Right cardiac atrium (tissue), 5 donors: Measurements from ENCODE around the gene SPECC1L. TPM values are rescaled to one million over a fixed set of nuclear protein-coding genes. Genes with fewer than 3 reads are reported as not detected.

ENCODE experiments used
- ATAC-seq, 2 donors: fragments of 200-7000 bp; cut with Tn5 transposase; one replicate each; pipeline versions ENCODE4 v1.8.0 to v1.9.1; 2020; ENCODE audit warnings: moderate library complexity in 2 of 2, mild to moderate bottlenecking in 1 of 2
- DNase-seq, 3 donors: peaks; one replicate each; pipeline ENCODE4 v3.0.0-alpha.2; 2020
- H3K27ac ChIP-seq: one replicate; pipeline ENCODE4 v1.5.1; 2013; ENCODE audit warnings: mild to moderate bottlenecking, low read length, control low read depth, moderate library complexity
- H3K27me3 ChIP-seq: one replicate; pipeline ENCODE4 v1.6.1; 2013; ENCODE audit not compliant: control insufficient read depth, insufficient read depth
- H3K4me1 ChIP-seq: one replicate; pipeline ENCODE4 v1.6.1; 2013; ENCODE audit warnings: low read length; ENCODE audit not compliant: control insufficient read depth, insufficient read depth
- H3K4me3 ChIP-seq: one replicate; pipeline ENCODE4 v1.5.1; 2013; ENCODE audit warnings: low read length, control low read depth
- H3K9me3 ChIP-seq: one replicate; pipeline ENCODE4 v1.6.1; 2013; ENCODE audit warnings: low read length; ENCODE audit not compliant: control insufficient read depth
- WGBS: extraction: QIAGEN DNeasy Blood & Tissue Kit; methylation state at CpG from one replicate; pipeline ENCODE4 v1.1.7; 2013; 5-methylcytosine and 5-hydroxymethylcytosine counted together
- intact Hi-C, 4 donors: fragments of 100-400 bp; cut with DNase I; formaldehyde crosslinking; loops; one replicate each; pipeline versions ENCODE4 v1.11.0 to v1.14.0; 2022 to 2023
- polyA plus RNA-seq: library from polyadenylated mRNA; stranded (reverse); fragments of 200-250 nt; gene quantifications from one replicate; pipeline ENCODE4 v1.2.3, GENCODE V29; 2013
- total RNA-seq, 4 donors: library from RNA; stranded (reverse); fragmentation: NEBNext Ultra II Directional; extraction: Animal tissue kit (Norgen Biotek cat#: 25700); gene quantifications; one replicate each; pipeline ENCODE4 v1.2.1, GENCODE V29; 2021
- donor health status: healthy with polysubstance abuse.
- donor health status: DM: no; HTN: yes; CAD: no.
- donor health status: DM: no; HTN: no; CAD: no.
- donor health status: DM: no; HTN: yes; CAD: no; lungs with severe emphysema.
- donor health status: DM: yes; HTN: yes; CAD: no.

The SPECC1L gene
- total and polyA plus RNA-seq, 5 donors = 16.9 to 76.1 (median 67.9) TPM

DNA sequence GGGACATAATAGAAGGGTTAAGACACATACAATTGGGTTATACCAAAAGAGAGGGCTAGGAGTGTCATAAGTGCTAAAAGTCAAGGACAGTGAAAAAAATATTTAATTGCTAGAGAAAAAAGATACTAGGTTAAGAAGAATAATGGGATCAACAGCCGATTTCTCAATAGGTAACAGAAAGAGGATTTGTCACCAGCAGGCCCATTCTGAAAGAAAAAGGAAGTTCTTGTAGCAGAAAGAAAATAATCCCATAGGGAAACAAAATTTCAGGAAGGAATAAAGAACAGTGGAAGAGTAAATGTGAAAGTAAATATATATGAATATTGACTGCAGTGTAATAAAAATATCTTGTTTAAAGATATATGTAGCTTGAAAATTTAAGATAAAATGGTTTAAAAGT is 113.5 kb downstream of the SPECC1L start:
- Histone ChIP-seq H3K4me3 (no peak overlapping the region), H3K27me3 (no peaks in the 10 kb centered on the region), H3K4me1 (no peaks in the 10 kb centered on the region), H3K27ac (no peak overlapping the region), H3K9me3 (no peaks in the 10 kb centered on the region)
- intact Hi-C loops = no loop called here
- ATAC-seq (no peak), DNase-seq (no peak)
- 70% methylated on average over 1 of the region's 1 CpG for WGBS

DNA sequence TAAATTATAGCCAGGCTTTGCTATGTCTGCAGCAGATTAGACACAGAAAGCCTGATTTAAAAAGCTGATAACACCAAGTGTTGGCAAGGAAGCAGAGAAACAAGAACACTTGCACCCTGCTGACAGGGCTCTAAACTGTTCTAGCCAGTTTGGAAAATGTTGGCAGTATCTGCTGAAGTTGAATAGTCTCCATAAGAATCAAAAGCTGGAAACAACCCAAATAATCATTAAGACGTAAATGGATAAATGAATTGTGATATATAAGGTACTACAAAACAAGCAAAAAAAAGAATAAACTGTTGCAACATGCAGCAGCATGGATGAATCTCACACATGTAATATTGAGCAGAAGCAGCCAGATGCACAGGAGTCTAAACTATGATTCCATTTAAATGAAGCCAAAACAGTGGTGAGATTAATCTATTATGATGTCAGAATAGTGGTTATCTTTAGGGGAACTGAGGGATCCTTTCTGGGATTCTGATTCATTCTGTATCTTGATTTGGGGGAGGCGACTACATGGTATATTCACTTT is 116.4 kb downstream of the SPECC1L start:
- DNase-seq (no peak), ATAC-seq (no peak)
- WGBS = 56% methylated on average over 2 of the region's 2 CpGs
- H3K4me1 ChIP-seq = peaks cover 6% of the 10 kb centered on the region
- H3K27me3 ChIP-seq = no peaks in the 10 kb centered on the region
- H3K27ac ChIP-seq = no peak overlapping the region
- intact Hi-C loops = no loop called here
- H3K9me3 ChIP-seq = no peaks in the 10 kb centered on the region
- H3K4me3 ChIP-seq = no peak overlapping the region

GRCh38 chr22:24389680-24390079 is 119.0 kb downstream of the SPECC1L start:
- Histone ChIP-seq H3K4me1 (peaks cover 9% of the 10 kb centered on the region), H3K27ac (no peak overlapping the region), H3K9me3 (no peaks in the 10 kb centered on the region), H3K27me3 (no peaks in the 10 kb centered on the region), H3K4me3 (no peak overlapping the region)
- intact Hi-C loops = no loop called here
- ATAC-seq (no peak), DNase-seq (no peak)
- 69% methylated on average over 1 of the region's 1 CpG for WGBS

DNA sequence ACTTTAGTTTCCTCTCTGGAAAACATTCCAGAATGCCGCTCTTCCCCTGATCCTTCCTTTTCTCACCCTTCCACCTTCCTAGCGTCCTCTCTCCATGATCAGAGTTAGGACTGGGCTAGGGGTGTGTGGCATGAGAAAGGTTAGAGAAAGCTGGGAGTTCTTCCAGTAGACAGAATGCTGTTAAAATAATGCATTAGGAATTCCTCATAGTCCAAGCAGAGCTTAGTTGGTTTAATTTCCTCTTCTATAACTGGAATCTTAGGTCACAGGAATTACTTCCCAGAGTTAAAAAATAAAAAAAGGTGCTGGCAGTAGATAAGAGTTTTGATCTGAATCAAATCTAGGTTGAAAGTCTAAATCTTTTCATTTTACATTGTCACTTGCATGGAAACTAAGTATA is 119.5 kb downstream of the SPECC1L start:
- peaks cover 9% of the 10 kb centered on the region for H3K4me1 ChIP-seq
- no peaks in the 10 kb centered on the region for H3K27me3 ChIP-seq
- ATAC-seq (peak in 1 of 2 donors; percentile 38), DNase-seq (no peak)
- H3K27ac ChIP-seq = peak overlapping the region; percentile 84
- H3K4me3 ChIP-seq = no peak overlapping the region
- 81% methylated on average over 2 of the region's 2 CpGs for WGBS
- intact Hi-C loops = no loop called here
- H3K9me3 ChIP-seq = no peaks in the 10 kb centered on the region

- ATAC-seq (peak; percentile 68 to 69), DNase-seq (peak in 1 of 3 donors; percentile 65)
- Histone ChIP-seq H3K27ac (no peak overlapping the region), H3K9me3 (no peaks in the 10 kb centered on the region), H3K4me3 (no peak overlapping the region), H3K4me1 (peaks cover 9% of the 10 kb centered on the region), H3K27me3 (no peaks in the 10 kb centered on the region)
- 31% methylated on average over 7 of the region's 7 CpGs for WGBS
- intact Hi-C loops = no loop called here
Measured at GRCh38 chr22:24390576-24390975, 119.9 kb downstream of the SPECC1L start.

DNA sequence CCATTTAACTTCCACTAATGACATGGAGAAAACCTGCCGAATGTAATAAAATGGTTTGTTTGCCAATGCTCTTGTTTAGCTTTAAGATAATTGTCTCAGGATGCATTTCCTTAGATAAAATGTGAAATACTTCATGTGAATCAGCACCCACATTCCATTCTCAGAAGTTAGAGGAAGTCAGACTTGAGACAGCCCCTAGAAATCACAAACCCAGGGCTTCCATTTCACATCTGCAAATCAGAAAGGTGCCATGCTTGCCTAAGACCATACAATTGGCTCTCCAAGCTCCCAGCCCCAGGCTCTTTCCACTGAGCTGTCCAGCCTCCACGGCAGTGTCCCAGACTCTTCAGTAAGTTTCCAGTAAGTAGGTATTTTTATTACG is 121.2 kb downstream of the SPECC1L start:
- Histone ChIP-seq H3K4me3 (no peak overlapping the region), H3K4me1 (peaks cover 9% of the 10 kb centered on the region), H3K27me3 (no peaks in the 10 kb centered on the region), H3K27ac (peak overlapping the region; percentile 70), H3K9me3 (no peaks in the 10 kb centered on the region)
- ATAC-seq (peak in 1 of 2 donors; percentile 61), DNase-seq (no peak)
- WGBS = 68% methylated on average over 3 of the region's 3 CpGs
- intact Hi-C loops = no loop called here

- peak in 1 of 2 donors; percentile 36 for ATAC-seq
- no peak for DNase-seq
- H3K9me3 ChIP-seq = no peaks in the 10 kb centered on the region
- intact Hi-C loops = no loop called here
- H3K27ac ChIP-seq = peak overlapping the region; percentile 70
- no peak overlapping the region for H3K4me3 ChIP-seq
- peaks cover 9% of the 10 kb centered on the region for H3K4me1 ChIP-seq
- WGBS = 71% methylated on average over 4 of the region's 4 CpGs
- H3K27me3 ChIP-seq = no peaks in the 10 kb centered on the region
Measured at GRCh38 chr22:24392218-24392931, 121.7 kb downstream of the SPECC1L start.

- H3K27me3 ChIP-seq = no peaks in the 10 kb centered on the region
- DNase-seq = no peak
- H3K27ac ChIP-seq = no peak overlapping the region
- ATAC-seq = no peak
- 94% methylated on average over 2 of the region's 2 CpGs for WGBS
- H3K4me3 ChIP-seq = no peak overlapping the region
- H3K9me3 ChIP-seq = no peaks in the 10 kb centered on the region
- H3K4me1 ChIP-seq = peaks cover 9% of the 10 kb centered on the region
- intact Hi-C loops = no loop called here
Measured at GRCh38 chr22:24393012-24393559, 122.5 kb downstream of the SPECC1L start.

DNA sequence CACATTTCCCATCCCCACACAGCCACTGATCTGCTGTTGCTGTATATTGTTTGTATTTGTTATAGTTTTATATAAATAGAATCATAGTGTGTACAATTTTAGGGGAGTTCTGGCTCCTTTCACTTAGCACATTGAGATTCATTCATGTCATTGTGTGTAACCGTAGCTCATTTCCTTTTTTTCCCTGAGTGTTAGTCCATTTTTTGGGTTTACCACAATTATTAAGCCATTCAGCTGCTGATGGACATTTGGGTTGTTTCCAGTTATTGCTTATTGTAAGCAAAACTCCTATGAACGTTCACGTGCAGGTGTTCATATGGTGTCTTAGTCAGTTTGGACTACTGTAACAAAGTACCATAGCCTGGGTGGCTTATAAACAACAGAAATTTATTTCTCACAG is 123.2 kb downstream of the SPECC1L start:
- intact Hi-C loops = no loop called here
- 72% methylated on average over 3 of the region's 3 CpGs for WGBS
- DNase-seq (no peak), ATAC-seq (no peak)
- H3K4me3 ChIP-seq = no peak overlapping the region
- peaks cover 9% of the 10 kb centered on the region for H3K4me1 ChIP-seq
- H3K27me3 ChIP-seq = no peaks in the 10 kb centered on the region
- H3K27ac ChIP-seq = no peak overlapping the region
- H3K9me3 ChIP-seq = no peaks in the 10 kb centered on the region

DNA sequence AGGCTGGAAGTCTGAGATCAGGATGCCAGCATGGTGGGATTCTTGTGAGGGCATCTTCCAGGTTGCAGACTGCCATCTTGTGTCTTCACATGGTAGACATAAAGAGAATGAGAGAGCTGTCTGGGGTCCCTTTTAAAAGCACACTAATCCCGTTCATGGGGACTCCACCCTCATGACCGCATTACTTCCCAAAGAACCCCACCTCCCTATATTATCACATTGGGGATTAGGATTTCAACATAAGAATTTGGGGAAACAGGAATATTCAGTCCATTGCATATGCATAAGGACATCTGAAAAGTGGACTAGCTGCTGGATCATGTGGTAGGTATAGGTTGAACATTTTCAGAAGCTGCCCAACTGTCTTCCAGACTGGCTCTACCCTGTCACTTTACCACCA is 123.6 kb downstream of the SPECC1L start:
- no peaks in the 10 kb centered on the region for H3K27me3 ChIP-seq
- ATAC-seq (no peak), DNase-seq (no peak)
- no peak overlapping the region for H3K4me3 ChIP-seq
- intact Hi-C loops = no loop called here
- no peaks in the 10 kb centered on the region for H3K9me3 ChIP-seq
- H3K4me1 ChIP-seq = peaks cover 9% of the 10 kb centered on the region
- 83% methylated on average over 2 of the region's 2 CpGs for WGBS
- H3K27ac ChIP-seq = no peak overlapping the region

GRCh38 chr22:24398409-24398808 is 127.8 kb downstream of the SPECC1L start:
- no peak for ATAC-seq
- Histone ChIP-seq H3K4me3 (no peak overlapping the region), H3K27me3 (no peaks in the 10 kb centered on the region), H3K4me1 (peaks cover 14% of the 10 kb centered on the region), H3K27ac (no peak overlapping the region), H3K9me3 (no peaks in the 10 kb centered on the region)
- DNase-seq = no peak
- intact Hi-C loops = no loop called here
